H9 (cell line): ENCODE measurements around the gene LMNTD1. TPM values are rescaled to one million over a fixed set of nuclear protein-coding genes. Genes with fewer than 3 reads are reported as not detected.

Experiments used
- DNase-seq: peaks from one replicate; pipeline ENCODE4 v3.0.0-alpha.2; 2017
- H2AFZ ChIP-seq: one replicate; pipeline ENCODE4 v1.6.1; 2013; ENCODE audit warnings: mild to moderate bottlenecking, low read length, control low read depth, moderate library complexity
- H2AK5ac ChIP-seq: 2 replicates; pipeline ENCODE4 v1.6.1; 2013; ENCODE audit warnings: low read length, control low read depth, mixed read lengths; ENCODE audit not compliant: insufficient read length
- H2BK120ac ChIP-seq: one replicate; pipeline ENCODE4 v1.6.1; 2013; ENCODE audit warnings: low read depth, mild to moderate bottlenecking, low read length, control low read depth, inconsistent platforms; ENCODE audit not compliant: poor library complexity, severe bottlenecking
- H2BK12ac ChIP-seq: 2 replicates; pipeline ENCODE4 v1.6.1; 2013; ENCODE audit warnings: low read length, control low read depth, mixed read lengths, low read depth; ENCODE audit not compliant: insufficient read length
- H2BK15ac ChIP-seq: 2 replicates; pipeline ENCODE4 v1.6.1; 2013; ENCODE audit warnings: low read depth, low read length, control low read depth
- H2BK20ac ChIP-seq: one replicate; pipeline ENCODE4 v1.6.1; 2013; ENCODE audit warnings: low read depth, mild to moderate bottlenecking, low read length, control low read depth, inconsistent platforms; ENCODE audit not compliant: poor library complexity, severe bottlenecking
- H2BK5ac ChIP-seq: 2 replicates; pipeline ENCODE4 v1.6.1; 2013; ENCODE audit warnings: low read length, control low read depth, mixed read lengths; ENCODE audit not compliant: insufficient read length
- H3K14ac ChIP-seq: 2 replicates; pipeline ENCODE4 v1.6.1; 2013; ENCODE audit warnings: low read length, control low read depth; ENCODE audit not compliant: insufficient read depth
- H3K18ac ChIP-seq: 2 replicates; pipeline ENCODE4 v1.6.1; 2013; ENCODE audit warnings: low read depth, mild to moderate bottlenecking, mixed read lengths, low read length, control low read depth; ENCODE audit not compliant: insufficient read length
- H3K23ac ChIP-seq: 2 replicates; pipeline ENCODE4 v1.6.1; 2013; ENCODE audit warnings: low read length, control low read depth, mixed read lengths, low read depth; ENCODE audit not compliant: insufficient read length
- H3K23me2 ChIP-seq: 2 replicates; pipeline ENCODE4 v1.6.1; 2013; ENCODE audit warnings: low read depth, mild to moderate bottlenecking, mixed read lengths, low read length, control low read depth; ENCODE audit not compliant: insufficient read length, poor library complexity, severe bottlenecking
- H3K27ac ChIP-seq: 2 replicates; pipeline ENCODE4 v1.5.1; 2013; ENCODE audit warnings: low read length, control low read depth, mixed read lengths, low read depth; ENCODE audit not compliant: insufficient read length
- H3K27me3 ChIP-seq: 2 replicates; pipeline ENCODE4 v1.6.1; 2013; ENCODE audit warnings: low read length, control low read depth, inconsistent platforms; ENCODE audit not compliant: insufficient read depth
- H3K4ac ChIP-seq: 2 replicates; pipeline ENCODE4 v1.6.1; 2013; ENCODE audit warnings: low read depth, mild to moderate bottlenecking, control low read depth, inconsistent platforms, low read length, moderate library complexity
- H3K4me1 ChIP-seq: 2 replicates; pipeline ENCODE4 v1.6.1; 2013; ENCODE audit warnings: low read length, control low read depth, inconsistent platforms; ENCODE audit not compliant: insufficient read depth
- H3K4me2 ChIP-seq: 2 replicates; pipeline ENCODE4 v1.6.1; 2013; ENCODE audit warnings: low read length, control low read depth, mixed read lengths; ENCODE audit not compliant: insufficient read length, insufficient read depth
- H3K56ac ChIP-seq: 2 replicates; pipeline ENCODE4 v1.6.1; 2013; ENCODE audit warnings: low read depth, mild to moderate bottlenecking, mixed read lengths, low read length, control low read depth; ENCODE audit not compliant: insufficient read length
- H3K79me1 ChIP-seq: 2 replicates; pipeline ENCODE4 v1.6.1; 2013; ENCODE audit warnings: low read depth, mild to moderate bottlenecking, moderate library complexity, low read length, control low read depth, inconsistent platforms; ENCODE audit not compliant: insufficient read depth, poor library complexity, severe bottlenecking
- H3K79me2 ChIP-seq: 2 replicates; pipeline ENCODE4 v1.6.1; 2013; ENCODE audit warnings: low read length, control low read depth, inconsistent platforms; ENCODE audit not compliant: insufficient read depth
- H3K9ac ChIP-seq: 2 replicates; pipeline ENCODE4 v1.6.1; 2013; ENCODE audit warnings: low read length, control low read depth, mixed read lengths; ENCODE audit not compliant: insufficient read length; ENCODE audit errors: extremely low read depth
- H3K9me3 ChIP-seq: one replicate; pipeline ENCODE4 v1.6.1; 2013; ENCODE audit warnings: low read depth, low read length, inconsistent platforms; ENCODE audit not compliant: control insufficient read depth
- H3T11ph ChIP-seq: one replicate; pipeline ENCODE4 v1.6.1; 2013; ENCODE audit warnings: mild to moderate bottlenecking, low read length, control low read depth, inconsistent platforms
- H4K20me1 ChIP-seq: one replicate; pipeline ENCODE4 v1.6.1; 2013; ENCODE audit not compliant: control insufficient read depth, insufficient read length, insufficient read depth
- H4K5ac ChIP-seq: 2 replicates; pipeline ENCODE4 v1.6.1; 2013; ENCODE audit warnings: low read depth, mild to moderate bottlenecking, mixed read lengths, low read length, control low read depth; ENCODE audit not compliant: insufficient read length
- H4K8ac ChIP-seq: replicated peaks from 2 replicates; pipeline ENCODE4 v1.6.1; 2013; ENCODE audit warnings: low read length, control low read depth, mixed read lengths, low read depth; ENCODE audit not compliant: insufficient read length
- H4K91ac ChIP-seq: 2 replicates; pipeline ENCODE4 v1.6.1; 2013; ENCODE audit warnings: low read depth, mild to moderate bottlenecking, moderate library complexity, mixed read lengths, low read length, control low read depth; ENCODE audit not compliant: insufficient read length
- H3K27ac Mint-ChIP-seq, 3 experiments: 2 replicates in 2 of 3; 3 replicates in 1 of 3; pipeline ENCODE4 v1.8.0; 2020 to 2021; ENCODE audit warnings: mixed read lengths in 3 of 3, mild to moderate bottlenecking in 1 of 3, moderate library complexity in 1 of 3
- H3K27me3 Mint-ChIP-seq: 2 replicates; pipeline ENCODE4 v1.8.0; 2021; ENCODE audit warnings: low read depth, mild to moderate bottlenecking, moderate library complexity, mixed read lengths
- H3K36me3 Mint-ChIP-seq, 3 experiments: 2 replicates in 2 of 3; 3 replicates in 1 of 3; pipeline ENCODE4 v1.8.0; 2020 to 2021; ENCODE audit warnings: low read depth in 3 of 3, mixed read lengths in 3 of 3; ENCODE audit not compliant: insufficient read depth in 1 of 3
- H3K4me1 Mint-ChIP-seq, 2 experiments: 2 replicates each; pipeline ENCODE4 v1.8.0; 2020; ENCODE audit warnings: mixed read lengths in 2 of 2
- H3K4me3 Mint-ChIP-seq, 2 experiments: 2 replicates in 1 of 2; 3 replicates in 1 of 2; pipeline ENCODE4 v1.8.0; 2020 to 2021; ENCODE audit warnings: mild to moderate bottlenecking in 2 of 2, mixed read lengths in 2 of 2, moderate library complexity in 1 of 2
- H3K9me3 Mint-ChIP-seq, 2 experiments: 2 replicates in 1 of 2; 3 replicates in 1 of 2; pipeline ENCODE4 v1.8.0; 2020; ENCODE audit warnings: mild to moderate bottlenecking in 2 of 2, mixed read lengths in 2 of 2, moderate library complexity in 1 of 2
- CTCF ChIP-seq: fragments of 200-600 bp; sonication (generic); conservative IDR thresholded peaks from 3 replicates; pipeline ENCODE4 v1.8.0; 2021; ENCODE audit warnings: antibody characterized with exemption, mild to moderate bottlenecking
- WGBS: extraction: QIAGEN DNeasy Blood & Tissue Kit; methylation state at CpG from one replicate; pipeline ENCODE4 v1.1.7; 2013; ENCODE audit warnings: missing lambda C conversion rate, low lambda C conversion rate, mixed read lengths; ENCODE audit not compliant: insufficient read length; ENCODE audit errors: extremely low coverage; 5-methylcytosine and 5-hydroxymethylcytosine counted together
- total RNA-seq: library from RNA; stranded (reverse); gene quantifications from 2 replicates; pipeline ENCODE4 v1.2.1, GENCODE V29; 2021

LMNTD1 gene
- total RNA-seq, 1 experiment from 2014 or later: not detected

GRCh38 chr12:25585021-25585523 lies 32.0 kb upstream of the LMNTD1 start:
- H3K14ac ChIP-seq: no peak overlapping the region
- H2BK5ac ChIP-seq: no peak overlapping the region
- no peaks in the 10 kb centered on the region for H3K23me2 ChIP-seq
- no peak overlapping the region for H3K4ac ChIP-seq
- no peaks in the 10 kb centered on the region for H3K79me1 ChIP-seq
- H3K4me1 ChIP-seq: no peaks in the 10 kb centered on the region
- H2BK20ac ChIP-seq: no peak overlapping the region
- no peak overlapping the region for H3K23ac ChIP-seq
- H3K9me3 ChIP-seq: no peaks in the 10 kb centered on the region
- no peaks in the 10 kb centered on the region for H3K79me2 ChIP-seq
- H2AK5ac ChIP-seq: no peak overlapping the region
- no peaks in the 10 kb centered on the region for H4K20me1 ChIP-seq
- H3K4me2 ChIP-seq: no peak overlapping the region
- WGBS: no CpG with 5 or more reads among the region's 2 CpGs
- no peak overlapping the region for H4K91ac ChIP-seq
- Mint-ChIP-seq H3K4me3 (no peak overlapping the region), H3K27me3 (no peaks in the 10 kb centered on the region), H3K36me3 (peaks cover 0 to 2% (median 0%) of the 10 kb centered on the region in 3 experiments; a peak in 1 of 7 replicates), H3K27ac (no peak overlapping the region), H3K4me1 (no peaks in the 10 kb centered on the region; a peak in 1 of 4 replicates), H3K9me3 (no peaks in the 10 kb centered on the region; a peak in 1 of 5 replicates)
- H3K27me3 ChIP-seq: no peaks in the 10 kb centered on the region
- H3K18ac ChIP-seq: no peak overlapping the region
- DNase-seq: no peak
- H4K5ac ChIP-seq: no peak overlapping the region
- no peak overlapping the region for H3K9ac ChIP-seq
- no peak overlapping the region for H2BK120ac ChIP-seq
- H2AFZ ChIP-seq: no peak overlapping the region
- H4K8ac ChIP-seq: no peak overlapping the region
- no peak overlapping the region for H3K56ac ChIP-seq
- no peak overlapping the region for H3K27ac ChIP-seq
- no peak overlapping the region for H2BK12ac ChIP-seq
- H2BK15ac ChIP-seq: no peak overlapping the region
- H3T11ph ChIP-seq: no peak overlapping the region
- no peak for TF ChIP-seq CTCF
